Stomach (tissue), 4 donors: ENCODE measurements around the gene DIP2A.

Experiments used
- CTCF ChIP-seq, 7 experiments: fragments of 450-650 bp in 4 of 7; fragments of 200-600 bp in 3 of 7; sonication (generic) in 3 of 7; IDR thresholded peaks; one replicate each; pipeline ENCODE4 v1.5.1; 2016 to 2019; ENCODE audit warnings: antibody characterized with exemption in 7 of 7, control low read depth in 2 of 7, mild to moderate bottlenecking in 1 of 7
- EP300 ChIP-seq: sonication (generic); formaldehyde crosslinking; IDR thresholded peaks from one replicate; pipeline ENCODE4 v1.6.1; 2017; ENCODE audit warnings: antibody characterized with exemption
- POLR2A ChIP-seq, 4 donors: fragments of 450-650 bp; IDR thresholded peaks; one replicate each; pipeline ENCODE4 v1.6.1; 2016; ENCODE audit warnings: antibody characterized with exemption in 4 of 4, control low read depth in 2 of 4, mild to moderate bottlenecking in 1 of 4, moderate library complexity in 1 of 4
- POLR2AphosphoS5 ChIP-seq, 3 donors: sonication (generic); formaldehyde crosslinking; IDR thresholded peaks; one replicate each; pipeline ENCODE4 v1.6.1; 2016; ENCODE audit warnings: antibody characterized with exemption in 3 of 3

GRCh38 chr21:46428286-46428685 is 30.4 kb upstream of the DIP2A start:
- TF ChIP-seq CTCF (IDR thresholded peaks at IDR 0.05) = no peak
- no peak for TF ChIP-seq POLR2A (IDR thresholded peaks at IDR 0.05)
- no peak for TF ChIP-seq POLR2AphosphoS5 (IDR thresholded peaks at IDR 0.05)
- no peak for TF ChIP-seq EP300
